Measurements from ENCODE around the gene INTS2. TPM values are rescaled to one million over a fixed set of nuclear protein-coding genes. Genes with fewer than 3 reads are reported as not detected.

Gene INTS2
- total RNA-seq, 1 experiment from 2014 or later: 17.5 TPM

GRCh38 chr17:61818225-61818624 lies 109.6 kb downstream of the INTS2 start:
- intact Hi-C loops (cut with micrococcal nuclease; ENCODE audit: unreplicated experiment): no loop called here
- Histone ChIP-seq H3K9me3 (ENCODE audit: insufficient read depth, low read depth) (no peaks in the 10 kb centered on the region), H3K9me2 (ENCODE audit: insufficient read depth) (no peaks in the 10 kb centered on the region), H3K79me2 (ENCODE audit: low read depth) (no peaks in the 10 kb centered on the region), H3K4me3 (no peak overlapping the region), H3F3A (ENCODE audit: insufficient read depth, low read depth) (0 out of 2 replicates have a peak, but pooled peaks cover 3% of the 10 kb centered on the region), H3K4me1 (replicated peaks; ENCODE audit: insufficient read depth) (no peaks in the 10 kb centered on the region), H3K27me3 (ENCODE audit: insufficient read depth, low read depth) (no peaks in the 10 kb centered on the region), H4K20me1 (ENCODE audit: insufficient read depth) (no peaks in the 10 kb centered on the region), H2AFZ (no peak overlapping the region), H3K27ac (no peak overlapping the region), H3K36me3 (ENCODE audit: low read depth) (peaks cover 6% of the 10 kb centered on the region), H3K4me2 (no peak overlapping the region)
- CTCF ChIA-PET: no interaction called here
- DNase-seq: no peak
- BruUV-seq (replicated peaks): no TSS peak
- POLR2A ChIA-PET (ENCODE audit: unreplicated experiment): interaction anchor here (0.5 kb wide), 1 partner anchor 113 kb away, joined by 10 read pairs; no protein-coding TSS in a partner anchor
- TF ChIP-seq, protein P1, sequence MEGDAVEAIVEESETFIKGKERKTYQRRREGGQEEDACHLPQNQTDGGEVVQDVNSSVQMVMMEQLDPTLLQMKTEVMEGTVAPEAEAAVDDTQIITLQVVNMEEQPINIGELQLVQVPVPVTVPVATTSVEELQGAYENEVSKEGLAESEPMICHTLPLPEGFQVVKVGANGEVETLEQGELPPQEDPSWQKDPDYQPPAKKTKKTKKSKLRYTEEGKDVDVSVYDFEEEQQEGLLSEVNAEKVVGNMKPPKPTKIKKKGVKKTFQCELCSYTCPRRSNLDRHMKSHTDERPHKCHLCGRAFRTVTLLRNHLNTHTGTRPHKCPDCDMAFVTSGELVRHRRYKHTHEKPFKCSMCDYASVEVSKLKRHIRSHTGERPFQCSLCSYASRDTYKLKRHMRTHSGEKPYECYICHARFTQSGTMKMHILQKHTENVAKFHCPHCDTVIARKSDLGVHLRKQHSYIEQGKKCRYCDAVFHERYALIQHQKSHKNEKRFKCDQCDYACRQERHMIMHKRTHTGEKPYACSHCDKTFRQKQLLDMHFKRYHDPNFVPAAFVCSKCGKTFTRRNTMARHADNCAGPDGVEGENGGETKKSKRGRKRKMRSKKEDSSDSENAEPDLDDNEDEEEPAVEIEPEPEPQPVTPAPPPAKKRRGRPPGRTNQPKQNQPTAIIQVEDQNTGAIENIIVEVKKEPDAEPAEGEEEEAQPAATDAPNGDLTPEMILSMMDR (conservative IDR thresholded peaks at IDR 0.05): no peak
- TF ChIP-seq EZH2 (IDR thresholded peaks at IDR 0.05; ENCODE audit: low read depth): no peak

GRCh38 chr17:61817452-61817851 lies 110.3 kb downstream of the INTS2 start:
- Histone ChIP-seq H3K4me1 (replicated peaks; ENCODE audit: insufficient read depth) (no peaks in the 10 kb centered on the region), H3K79me2 (ENCODE audit: low read depth) (no peaks in the 10 kb centered on the region), H3F3A (ENCODE audit: insufficient read depth, low read depth) (0 out of 2 replicates have a peak, but pooled peaks cover 3% of the 10 kb centered on the region), H3K9me2 (ENCODE audit: insufficient read depth) (no peaks in the 10 kb centered on the region), H3K27me3 (ENCODE audit: insufficient read depth, low read depth) (no peaks in the 10 kb centered on the region), H3K4me3 (no peak overlapping the region), H3K27ac (no peak overlapping the region), H3K9me3 (ENCODE audit: insufficient read depth, low read depth) (no peaks in the 10 kb centered on the region), H4K20me1 (ENCODE audit: insufficient read depth) (no peaks in the 10 kb centered on the region), H2AFZ (no peak overlapping the region), H3K4me2 (no peak overlapping the region), H3K36me3 (ENCODE audit: low read depth) (peaks cover 6% of the 10 kb centered on the region)
- intact Hi-C loops (cut with micrococcal nuclease; ENCODE audit: unreplicated experiment): no loop called here
- ChIA-PET POLR2A (ENCODE audit: unreplicated experiment) (no interaction called here), CTCF (no interaction called here)
- TF ChIP-seq EZH2 (IDR thresholded peaks at IDR 0.05; ENCODE audit: low read depth): no peak
- TF ChIP-seq, protein P1 (conservative IDR thresholded peaks at IDR 0.05): no peak
- DNase-seq: no peak
- no TSS peak for BruUV-seq (replicated peaks)

DNA sequence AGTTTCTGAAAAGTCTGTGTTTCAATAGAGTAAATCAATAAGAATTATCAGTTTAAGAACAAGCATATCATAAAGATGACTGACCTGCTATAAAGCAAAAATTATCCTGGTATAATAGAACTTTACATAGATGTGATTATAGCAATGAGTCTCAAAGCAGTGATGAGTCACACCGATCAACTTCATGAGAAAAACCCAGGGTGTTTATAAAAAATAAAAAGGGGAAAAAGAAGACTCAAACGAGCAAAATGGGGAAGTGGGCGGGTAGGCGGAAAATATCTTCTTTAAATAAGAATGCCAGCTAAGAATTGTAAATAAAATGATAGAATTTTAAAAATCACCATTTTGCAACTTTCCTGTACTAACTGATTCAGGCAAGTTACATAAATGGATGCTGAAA lies 111.2 kb downstream of the INTS2 start:
- Histone ChIP-seq H2AFZ (no peak overlapping the region), H3K9me3 (ENCODE audit: insufficient read depth, low read depth) (no peaks in the 10 kb centered on the region), H3K27me3 (ENCODE audit: insufficient read depth, low read depth) (no peaks in the 10 kb centered on the region), H3F3A (ENCODE audit: insufficient read depth, low read depth) (0 out of 2 replicates have a peak, but pooled peaks cover 3% of the 10 kb centered on the region), H4K20me1 (ENCODE audit: insufficient read depth) (no peaks in the 10 kb centered on the region), H3K27ac (no peak overlapping the region), H3K36me3 (ENCODE audit: low read depth) (peaks cover under 1% of the 10 kb centered on the region; the same call in 1 of the 2 replicates), H3K79me2 (ENCODE audit: low read depth) (no peaks in the 10 kb centered on the region), H3K9me2 (ENCODE audit: insufficient read depth) (no peaks in the 10 kb centered on the region), H3K4me3 (no peak overlapping the region), H3K4me1 (replicated peaks; ENCODE audit: insufficient read depth) (no peaks in the 10 kb centered on the region), H3K4me2 (no peak overlapping the region)
- CTCF ChIA-PET: no interaction called here
- intact Hi-C loops (cut with micrococcal nuclease; ENCODE audit: unreplicated experiment): no loop called here
- TF ChIP-seq, protein P1 (conservative IDR thresholded peaks at IDR 0.05): no peak
- no peak for TF ChIP-seq EZH2 (IDR thresholded peaks at IDR 0.05; ENCODE audit: low read depth)
- no peak for DNase-seq
- POLR2A ChIA-PET (ENCODE audit: unreplicated experiment): no interaction called here
- BruUV-seq (replicated peaks): no TSS peak

Measured in PC-9 (cell line).